Subcutaneous abdominal adipose tissue (tissue), 5 donors: ENCODE measurements around the gene PACRG.

Experiments used
- H3K27ac ChIP-seq: one replicate; pipeline ENCODE4 v1.7.0; 2013; ENCODE audit warnings: low read depth, mild to moderate bottlenecking, inconsistent platforms, low read length, moderate library complexity
- H3K27me3 ChIP-seq, 5 donors: one replicate each; pipeline ENCODE4 v1.7.0; 2013; ENCODE audit warnings: low read length in 5 of 5, inconsistent platforms in 1 of 5; ENCODE audit not compliant: control insufficient read depth in 5 of 5, insufficient read depth in 4 of 5
- H3K36me3 ChIP-seq, 5 donors: one replicate each; pipeline ENCODE4 v1.7.0; 2013; ENCODE audit warnings: low read length in 5 of 5; ENCODE audit not compliant: control insufficient read depth in 5 of 5, insufficient read depth in 5 of 5
- H3K4me1 ChIP-seq, 5 donors: one replicate each; pipeline ENCODE4 v1.7.0; 2013; ENCODE audit warnings: low read length in 5 of 5, mild to moderate bottlenecking in 3 of 5, moderate library complexity in 1 of 5; ENCODE audit not compliant: control insufficient read depth in 5 of 5, insufficient read depth in 5 of 5
- H3K4me3 ChIP-seq, 5 donors: one replicate each; pipeline ENCODE4 v1.7.0; 2013; ENCODE audit warnings: low read length in 5 of 5, low read depth in 1 of 5
- H3K9ac ChIP-seq, 5 donors: one replicate each; pipeline ENCODE4 v1.7.0; 2013; ENCODE audit warnings: low read length in 5 of 5, mild to moderate bottlenecking in 4 of 5, moderate library complexity in 3 of 5
- H3K9me3 ChIP-seq, 5 donors: one replicate each; pipeline ENCODE4 v1.7.0; 2013; ENCODE audit warnings: low read length in 5 of 5; ENCODE audit not compliant: control insufficient read depth in 5 of 5
- donor health status: healthy.
- donor health status: healthy.
- donor health status: healthy.
- donor health status: healthy.
- donor health status: healthy.

Gene PACRG

DNA sequence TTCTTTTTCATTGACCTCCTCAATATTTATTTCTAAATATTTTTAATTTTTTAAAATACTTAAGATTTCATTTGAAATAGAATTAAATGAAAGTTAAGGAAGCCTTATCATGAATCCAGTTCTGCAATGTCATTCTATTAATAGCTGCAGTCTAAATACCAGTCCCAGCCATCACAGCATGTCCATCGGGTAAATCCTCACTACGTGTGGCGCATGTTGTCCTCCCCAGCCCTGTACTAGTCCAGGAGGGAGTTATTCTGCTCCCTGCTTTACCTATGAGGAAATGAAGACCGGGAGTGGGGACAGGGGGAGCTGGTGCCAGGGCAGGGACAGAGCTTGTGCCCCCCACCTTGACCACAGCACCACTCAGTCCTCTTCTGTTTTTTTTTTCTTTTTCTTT, 561.7 kb downstream of the PACRG start:
- no peaks in the 10 kb centered on the region for H3K9me3 ChIP-seq
- no peak overlapping the region for H3K4me3 ChIP-seq
- H3K4me1 ChIP-seq, result peaks cover 0 to 6% (median 0%) of the 10 kb centered on the region in 5 donors
- no peak overlapping the region for H3K9ac ChIP-seq
- no peak overlapping the region for H3K27ac ChIP-seq
- no peaks in the 10 kb centered on the region for H3K27me3 ChIP-seq
- H3K36me3 ChIP-seq, result no peaks in the 10 kb centered on the region

- Histone ChIP-seq H3K4me1 (peaks cover 0 to 6% (median 0%) of the 10 kb centered on the region in 5 donors), H3K27me3 (no peaks in the 10 kb centered on the region), H3K9me3 (no peaks in the 10 kb centered on the region), H3K36me3 (no peaks in the 10 kb centered on the region), H3K9ac (no peak overlapping the region), H3K27ac (no peak overlapping the region), H3K4me3 (no peak overlapping the region)
Observed at GRCh38 chr6:163290545-163291274, 562.9 kb downstream of the PACRG start.

GRCh38 chr6:163291622-163292021, 563.8 kb downstream of the PACRG start:
- H3K27ac ChIP-seq, result no peak overlapping the region
- no peak overlapping the region for H3K4me3 ChIP-seq
- H3K4me1 ChIP-seq, result peaks cover 0 to 6% (median 0%) of the 10 kb centered on the region in 5 donors
- no peak overlapping the region for H3K9ac ChIP-seq
- no peaks in the 10 kb centered on the region for H3K36me3 ChIP-seq
- H3K27me3 ChIP-seq, result no peaks in the 10 kb centered on the region
- no peaks in the 10 kb centered on the region for H3K9me3 ChIP-seq

- H3K4me3 ChIP-seq, result peak overlapping the region in 1 of 5 donors; percentile 13
- H3K27ac ChIP-seq, result no peak overlapping the region
- H3K9me3 ChIP-seq, result no peaks in the 10 kb centered on the region
- H3K4me1 ChIP-seq, result peaks cover 0 to 6% (median 0%) of the 10 kb centered on the region in 5 donors
- no peak overlapping the region for H3K9ac ChIP-seq
- H3K27me3 ChIP-seq, result no peaks in the 10 kb centered on the region
- no peaks in the 10 kb centered on the region for H3K36me3 ChIP-seq
Observed at GRCh38 chr6:163293286-163293685, 565.5 kb downstream of the PACRG start.

- H3K27me3 ChIP-seq, result no peaks in the 10 kb centered on the region
- no peak overlapping the region for H3K27ac ChIP-seq
- peaks cover 0 to 6% (median 0%) of the 10 kb centered on the region in 5 donors for H3K4me1 ChIP-seq
Observed at GRCh38 chr6:163294734-163295133, 567.0 kb downstream of the PACRG start.

DNA sequence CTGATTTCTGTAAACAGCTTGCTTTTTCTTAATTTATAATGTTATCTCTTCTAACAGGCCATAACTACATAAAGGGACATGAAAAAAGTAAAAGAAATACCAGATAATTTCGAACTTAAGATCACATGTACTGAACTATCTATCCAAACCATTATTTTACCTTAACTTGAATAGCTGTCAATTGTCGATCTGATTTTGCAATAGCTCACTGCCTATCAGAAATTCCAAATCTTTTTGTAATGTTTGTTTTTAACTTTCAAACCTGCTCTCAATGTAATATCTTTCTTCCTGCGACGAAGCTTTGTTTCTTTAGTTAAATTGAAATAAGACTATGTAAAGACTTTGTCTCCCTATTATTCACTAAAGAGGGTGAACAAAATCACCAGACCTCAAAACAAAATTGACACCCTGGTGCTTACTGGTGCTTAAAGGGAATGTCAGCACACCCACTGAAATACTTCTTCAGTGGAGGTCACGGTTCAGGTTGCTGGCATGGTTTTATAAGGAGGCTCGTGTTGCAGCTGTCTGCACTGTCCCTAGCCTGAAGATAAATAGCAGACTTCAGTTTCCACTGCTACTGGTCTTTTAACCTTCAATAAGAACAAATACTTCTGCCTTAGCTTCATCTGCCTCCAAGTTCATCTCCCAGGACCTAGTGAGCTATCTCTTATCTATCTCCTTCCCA, 569.2 kb downstream of the PACRG start:
- Histone ChIP-seq H3K36me3 (no peaks in the 10 kb centered on the region), H3K27me3 (no peaks in the 10 kb centered on the region), H3K27ac (no peak overlapping the region), H3K9ac (no peak overlapping the region), H3K4me1 (peaks cover 0 to 6% (median under 1%) of the 10 kb centered on the region in 5 donors), H3K4me3 (no peak overlapping the region), H3K9me3 (no peaks in the 10 kb centered on the region)

More at GRCh38 chr6:163294734-163295133, 567.0 kb downstream of the PACRG start:
- H3K9ac ChIP-seq, result no peak overlapping the region
- H3K9me3 ChIP-seq, result no peaks in the 10 kb centered on the region
- no peak overlapping the region for H3K4me3 ChIP-seq
- no peaks in the 10 kb centered on the region for H3K36me3 ChIP-seq

GRCh38 chr6:163298079-163298830, 570.5 kb downstream of the PACRG start:
- Histone ChIP-seq H3K9me3 (no peaks in the 10 kb centered on the region), H3K36me3 (no peaks in the 10 kb centered on the region), H3K9ac (no peak overlapping the region), H3K27me3 (no peaks in the 10 kb centered on the region), H3K27ac (no peak overlapping the region), H3K4me3 (no peak overlapping the region), H3K4me1 (peaks cover 0 to 5% (median 3%) of the 10 kb centered on the region in 5 donors)

DNA sequence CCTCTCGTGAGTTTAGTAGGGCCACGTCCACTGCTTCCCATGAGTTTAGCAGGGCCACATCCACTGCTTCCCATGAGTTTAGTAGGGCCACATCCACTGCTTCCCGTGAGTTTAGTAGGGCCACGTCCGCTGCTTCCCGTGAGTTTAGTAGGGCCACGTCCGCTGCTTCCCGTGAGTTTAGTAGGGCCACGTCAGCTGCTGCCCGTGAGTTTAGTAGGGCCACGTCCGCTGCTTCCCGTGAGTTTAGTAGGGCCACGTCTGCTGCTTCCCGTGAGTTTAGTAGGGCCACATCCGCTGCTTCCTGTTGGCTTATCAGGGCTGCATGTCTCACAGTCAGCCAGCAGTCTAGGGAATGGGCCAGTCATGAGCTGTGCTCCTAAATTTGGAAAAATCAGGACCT, 573.1 kb downstream of the PACRG start:
- no peaks in the 10 kb centered on the region for H3K27me3 ChIP-seq
- H3K36me3 ChIP-seq, result no peaks in the 10 kb centered on the region
- no peak overlapping the region for H3K9ac ChIP-seq
- peaks cover 0 to 5% (median 3%) of the 10 kb centered on the region in 5 donors for H3K4me1 ChIP-seq
- no peak overlapping the region for H3K27ac ChIP-seq
- no peak overlapping the region for H3K4me3 ChIP-seq
- H3K9me3 ChIP-seq, result no peaks in the 10 kb centered on the region

DNA sequence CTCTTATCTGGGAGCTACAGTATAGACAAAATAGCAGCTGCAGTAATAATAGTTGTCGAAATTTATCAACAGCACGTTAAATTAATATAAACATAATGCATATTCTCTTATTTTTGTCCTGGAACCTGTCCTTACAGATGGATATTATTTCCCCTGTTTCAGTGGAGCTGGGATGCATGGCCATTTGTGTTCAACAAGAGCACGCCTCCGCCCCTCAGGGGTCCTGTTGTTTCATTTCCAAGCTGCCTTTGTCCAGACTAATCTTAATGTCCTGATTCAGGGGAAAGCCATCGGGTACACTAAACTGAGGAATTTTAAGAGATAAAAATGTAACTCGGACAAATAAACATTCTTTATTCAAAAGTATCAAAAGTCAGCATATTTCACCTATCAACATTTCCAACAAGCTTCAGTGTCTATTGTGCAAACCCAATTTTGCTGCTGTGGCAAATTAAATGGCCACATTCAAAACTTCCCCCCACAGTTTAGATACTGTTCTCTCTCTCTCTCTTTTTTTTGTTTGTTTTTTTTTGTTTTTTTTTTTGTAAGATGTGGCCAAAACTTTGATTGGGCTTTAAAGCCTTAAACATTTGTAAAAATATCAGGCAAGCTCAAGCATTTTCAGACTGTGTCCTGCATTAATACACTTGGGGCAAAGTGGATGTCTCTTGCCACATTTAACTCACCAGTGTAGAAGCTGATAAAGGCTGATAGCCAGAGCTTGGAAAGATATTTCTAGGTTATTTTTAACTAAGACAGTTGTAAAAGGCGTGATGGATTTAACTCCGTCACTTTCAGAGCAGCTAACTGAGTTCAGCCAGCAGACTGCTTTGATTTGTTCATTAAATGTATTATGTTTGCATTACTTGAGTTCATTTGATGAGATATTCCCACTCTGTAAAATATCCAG, 574.2 kb downstream of the PACRG start:
- Histone ChIP-seq H3K4me1 (peaks cover 0 to 5% (median 3%) of the 10 kb centered on the region in 5 donors), H3K27me3 (no peaks in the 10 kb centered on the region), H3K27ac (no peak overlapping the region), H3K36me3 (no peaks in the 10 kb centered on the region), H3K9ac (no peak overlapping the region), H3K4me3 (no peak overlapping the region), H3K9me3 (no peaks in the 10 kb centered on the region)
